GM13976 (cell line): Measurements from ENCODE around the gene KIAA1614.

ENCODE experiments used
- DNase-seq: peaks from one replicate; pipeline ENCODE4 v3.0.0; 2012; ENCODE audit warnings: low spot score
- in situ Hi-C: fragments of 300-500 bp; cut with MboI; formaldehyde crosslinking; loops from one replicate; pipeline ENCODE4 v1.12.0; 2022; ENCODE audit warnings: low sequenced_read_pairs, mixed read lengths, inconsistent platforms; ENCODE audit not compliant: unreplicated experiment
- TF ChIP-seq, protein P1 (sequence below): IDR thresholded peaks from 2 replicates; pipeline ENCODE4 v1.5.1; 2012; ENCODE audit warnings: borderline replicate concordance, mild to moderate bottlenecking; ENCODE audit not compliant: insufficient read depth; ENCODE audit errors: extremely low read depth, missing control alignments, control extremely low read depth

The KIAA1614 gene

DNA sequence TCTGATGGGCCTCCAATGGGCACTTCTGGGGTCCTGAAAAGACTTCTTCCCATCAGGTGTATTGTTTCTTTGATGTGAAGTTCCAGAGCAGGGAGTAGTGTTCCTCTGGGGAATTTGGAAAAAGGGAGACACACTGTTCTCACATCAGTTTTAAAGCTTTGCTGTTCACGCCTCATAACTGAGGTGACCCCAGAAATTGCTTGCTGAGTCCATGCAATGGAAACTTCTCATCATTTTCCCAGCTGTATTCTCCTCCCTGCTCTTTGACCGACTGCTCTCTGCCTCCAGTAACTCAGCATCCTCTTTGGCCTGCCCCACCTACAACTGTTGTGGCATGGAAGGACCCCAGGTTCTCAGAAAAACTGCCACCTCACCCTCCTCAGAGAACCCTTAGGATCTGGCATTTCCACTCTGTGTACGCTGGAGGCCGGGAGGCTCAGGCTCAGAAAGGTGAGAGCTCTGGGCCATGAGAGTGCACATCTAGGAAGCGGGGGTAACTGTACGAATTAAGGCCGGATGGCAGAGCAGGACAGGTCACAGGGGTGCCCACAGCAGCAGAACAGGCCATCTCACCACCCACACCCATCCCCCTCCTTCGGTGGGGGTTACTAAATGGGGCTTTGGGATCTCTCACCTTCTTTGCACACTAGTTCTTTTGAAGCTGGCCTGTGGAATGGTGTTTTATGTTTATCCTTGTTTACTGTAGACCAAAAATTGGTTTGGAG is 58.7 kb downstream of the KIAA1614 start:
- in situ Hi-C loops: no loop called here
- DNase-seq: no peak
- TF ChIP-seq, protein P1, sequence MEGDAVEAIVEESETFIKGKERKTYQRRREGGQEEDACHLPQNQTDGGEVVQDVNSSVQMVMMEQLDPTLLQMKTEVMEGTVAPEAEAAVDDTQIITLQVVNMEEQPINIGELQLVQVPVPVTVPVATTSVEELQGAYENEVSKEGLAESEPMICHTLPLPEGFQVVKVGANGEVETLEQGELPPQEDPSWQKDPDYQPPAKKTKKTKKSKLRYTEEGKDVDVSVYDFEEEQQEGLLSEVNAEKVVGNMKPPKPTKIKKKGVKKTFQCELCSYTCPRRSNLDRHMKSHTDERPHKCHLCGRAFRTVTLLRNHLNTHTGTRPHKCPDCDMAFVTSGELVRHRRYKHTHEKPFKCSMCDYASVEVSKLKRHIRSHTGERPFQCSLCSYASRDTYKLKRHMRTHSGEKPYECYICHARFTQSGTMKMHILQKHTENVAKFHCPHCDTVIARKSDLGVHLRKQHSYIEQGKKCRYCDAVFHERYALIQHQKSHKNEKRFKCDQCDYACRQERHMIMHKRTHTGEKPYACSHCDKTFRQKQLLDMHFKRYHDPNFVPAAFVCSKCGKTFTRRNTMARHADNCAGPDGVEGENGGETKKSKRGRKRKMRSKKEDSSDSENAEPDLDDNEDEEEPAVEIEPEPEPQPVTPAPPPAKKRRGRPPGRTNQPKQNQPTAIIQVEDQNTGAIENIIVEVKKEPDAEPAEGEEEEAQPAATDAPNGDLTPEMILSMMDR: no peak

DNA sequence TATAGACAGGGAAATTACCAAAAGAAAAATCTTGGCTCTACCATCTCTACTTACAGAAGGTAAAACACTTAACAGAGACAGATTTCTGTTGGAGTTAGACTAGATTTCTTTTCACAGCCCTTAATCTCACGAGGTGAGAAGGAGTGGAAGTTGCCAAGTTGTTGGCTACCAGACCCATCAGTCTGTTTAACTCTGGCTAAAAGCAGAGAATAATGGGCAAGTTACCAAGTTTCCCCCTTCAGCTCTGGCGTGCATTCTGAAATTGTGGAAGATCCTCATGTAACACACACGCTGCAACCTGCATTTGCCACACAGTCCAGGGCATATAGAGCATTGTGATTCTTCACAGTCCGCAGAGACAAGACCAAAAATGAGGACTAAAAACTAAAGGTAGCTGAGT is 60.7 kb downstream of the KIAA1614 start:
- in situ Hi-C loops: no loop called here
- TF ChIP-seq, protein P1: no peak
- DNase-seq: no peak

DNA sequence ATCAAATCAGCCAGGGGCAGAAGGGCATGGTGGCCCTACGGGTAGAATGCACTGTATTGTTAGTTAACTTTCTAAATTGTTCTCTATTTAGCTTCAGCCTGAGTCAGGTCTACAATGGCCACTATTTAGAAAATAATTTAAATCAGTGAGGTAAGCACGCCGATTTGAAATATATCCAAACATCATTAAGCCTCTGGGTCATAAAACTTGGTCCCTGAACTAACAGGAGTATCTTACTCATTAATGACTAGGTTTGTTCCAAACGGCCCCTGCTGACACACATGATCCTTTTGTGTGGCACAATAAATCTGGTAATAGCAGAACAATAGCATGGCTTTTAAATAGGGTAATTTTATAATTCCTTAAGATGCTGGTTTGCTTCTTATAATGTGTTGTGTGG is 61.5 kb downstream of the KIAA1614 start:
- TF ChIP-seq, protein P1: no peak
- no peak for DNase-seq
- in situ Hi-C loops: no loop called here

DNA sequence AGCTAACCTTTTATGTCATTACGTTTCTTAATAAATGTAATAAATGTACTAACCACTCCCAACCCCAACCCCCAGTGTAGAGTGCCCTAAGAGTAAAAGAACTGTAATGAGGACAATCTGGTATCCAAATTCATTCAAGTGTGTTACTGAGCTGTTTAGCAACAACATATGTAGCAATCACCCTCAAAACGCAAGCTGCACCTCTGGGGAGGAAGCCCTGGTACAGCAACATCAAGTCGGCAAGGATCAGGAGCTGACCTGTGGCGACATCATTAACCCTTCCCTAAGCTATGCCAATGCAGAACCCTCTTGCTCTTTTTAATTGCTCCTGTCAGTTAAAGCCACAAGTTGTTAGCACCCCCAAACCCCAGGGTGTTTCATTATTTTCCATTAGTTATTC is 62.9 kb downstream of the KIAA1614 start:
- no peak for DNase-seq
- TF ChIP-seq, protein P1: no peak
- in situ Hi-C loops: no loop called here

DNA sequence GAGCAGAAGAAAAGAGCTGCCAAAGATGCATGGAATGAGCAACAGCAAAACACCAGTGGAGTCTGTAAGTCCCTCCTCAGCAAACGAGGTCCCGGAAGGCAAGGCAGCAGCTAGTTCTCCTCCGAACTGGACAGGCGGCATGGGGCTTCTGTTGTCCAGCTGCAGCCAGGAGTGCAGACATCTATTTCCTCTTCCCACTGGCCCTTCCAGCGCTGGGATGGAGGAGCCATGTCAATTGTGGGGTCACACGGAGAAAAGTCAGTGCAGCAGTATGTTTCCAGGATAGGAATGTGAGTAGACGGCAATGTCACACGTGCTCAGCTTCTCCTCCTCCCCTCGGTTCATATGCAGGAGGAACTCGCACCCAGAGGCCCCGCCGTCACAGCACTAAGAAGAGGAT is 63.5 kb downstream of the KIAA1614 start:
- in situ Hi-C loops: no loop called here
- DNase-seq: no peak
- TF ChIP-seq, protein P1: no peak

DNA sequence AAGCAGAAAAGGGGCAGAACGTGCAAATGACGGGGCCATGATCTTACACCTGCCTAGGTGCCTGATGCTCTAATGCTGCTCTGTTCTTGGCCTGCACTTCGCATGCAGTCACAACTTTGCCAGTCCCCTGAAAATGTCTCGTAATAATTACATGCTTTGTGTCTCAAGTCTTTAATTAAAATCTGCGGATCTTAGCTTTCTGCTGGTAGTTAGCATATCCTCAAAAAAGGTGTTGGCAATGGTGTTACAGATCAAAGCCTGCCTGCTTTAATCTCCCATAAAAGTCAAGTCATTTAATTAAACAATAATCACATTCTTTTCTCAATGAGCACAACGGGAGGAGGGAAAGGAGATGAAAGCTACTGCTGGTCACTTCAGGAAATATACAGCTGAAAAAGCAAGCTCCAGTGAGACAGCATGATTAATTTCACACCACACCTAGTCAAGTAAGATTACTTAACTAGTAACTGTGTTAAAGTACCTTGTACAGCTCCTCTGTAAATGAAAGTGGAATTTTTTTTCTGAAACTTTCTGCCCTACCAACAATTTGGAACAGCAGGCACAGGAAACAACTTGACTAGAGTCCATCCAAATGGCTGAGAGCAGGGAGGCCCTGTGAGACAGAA is 64.1 kb downstream of the KIAA1614 start:
- TF ChIP-seq, protein P1: no peak
- in situ Hi-C loops: no loop called here
- no peak for DNase-seq
